Vagina (tissue), 2 donors: ENCODE data around the gene DAB1.

Experiments
- CTCF ChIP-seq, 3 experiments: fragments of 450-650 bp in 2 of 3; fragments of 200-600 bp in 1 of 3; sonication (generic) in 1 of 3; IDR thresholded peaks; one replicate each; pipeline ENCODE4 v1.5.1; 2017 to 2019; ENCODE audit warnings: antibody characterized with exemption in 3 of 3, mild to moderate bottlenecking in 2 of 3, moderate library complexity in 2 of 3
- POLR2A ChIP-seq, 2 donors: fragments of 450-650 bp; IDR thresholded peaks; one replicate each; pipeline ENCODE4 v1.6.1; 2017; ENCODE audit warnings: antibody characterized with exemption in 2 of 2, mild to moderate bottlenecking in 2 of 2, moderate library complexity in 2 of 2
- POLR2AphosphoS5 ChIP-seq, 2 donors: sonication (generic); formaldehyde crosslinking; IDR thresholded peaks; one replicate each; pipeline ENCODE4 v1.9.0; 2017; ENCODE audit warnings: antibody characterized with exemption in 2 of 2, mild to moderate bottlenecking in 2 of 2, low read depth in 1 of 2; ENCODE audit not compliant: insufficient read depth in 1 of 2

- TF ChIP-seq CTCF (IDR thresholded peaks at IDR 0.05) (no peak), POLR2AphosphoS5 (IDR thresholded peaks at IDR 0.05; ENCODE audit: insufficient read depth in 1 of 2, low read depth in 1 of 2) (no peak), POLR2A (IDR thresholded peaks at IDR 0.05) (no peak)
Observed at GRCh38 chr1:57111175-57111574, 312.7 kb downstream of the DAB1 start.
